OCI-LY1 (cell line): ENCODE results near the gene TGM1.

Source experiments
- CTCF ChIP-seq: fragments of 200-600 bp; sonication (generic), shearing (Covaris generic); IDR thresholded peaks from 2 replicates; pipeline ENCODE4 v1.5.1; 2017; ENCODE audit warnings: mild to moderate bottlenecking, antibody characterized with exemption, low read length, moderate library complexity, mixed read lengths
- EZH2 ChIP-seq: fragments of 200-600 bp; sonication (generic), shearing (Covaris generic); IDR thresholded peaks from 2 replicates; pipeline ENCODE4 v1.8.0; 2017; ENCODE audit warnings: borderline replicate concordance, mixed run types, mild to moderate bottlenecking, antibody characterized with exemption, low read length, moderate library complexity, mixed read lengths

GRCh38 chr14:24241829-24242443, 21.0 kb downstream of the TGM1 start:
- TF ChIP-seq CTCF (peak; percentile 11; the same call in 1 of the 2 replicates), EZH2 (no peak)
